H9 (cell line): ENCODE data around the gene CERS3. TPM values are rescaled to one million over a fixed set of nuclear protein-coding genes. Genes with fewer than 3 reads are reported as not detected.

Experiments
- DNase-seq: peaks from one replicate; pipeline ENCODE4 v3.0.0-alpha.2; 2017
- H2AFZ ChIP-seq: one replicate; pipeline ENCODE4 v1.6.1; 2013; ENCODE audit warnings: mild to moderate bottlenecking, low read length, control low read depth, moderate library complexity
- H2AK5ac ChIP-seq: 2 replicates; pipeline ENCODE4 v1.6.1; 2013; ENCODE audit warnings: low read length, control low read depth, mixed read lengths; ENCODE audit not compliant: insufficient read length
- H2BK120ac ChIP-seq: one replicate; pipeline ENCODE4 v1.6.1; 2013; ENCODE audit warnings: low read depth, mild to moderate bottlenecking, low read length, control low read depth, inconsistent platforms; ENCODE audit not compliant: poor library complexity, severe bottlenecking
- H2BK12ac ChIP-seq: 2 replicates; pipeline ENCODE4 v1.6.1; 2013; ENCODE audit warnings: low read length, control low read depth, mixed read lengths, low read depth; ENCODE audit not compliant: insufficient read length
- H2BK15ac ChIP-seq: 2 replicates; pipeline ENCODE4 v1.6.1; 2013; ENCODE audit warnings: low read depth, low read length, control low read depth
- H2BK20ac ChIP-seq: one replicate; pipeline ENCODE4 v1.6.1; 2013; ENCODE audit warnings: low read depth, mild to moderate bottlenecking, low read length, control low read depth, inconsistent platforms; ENCODE audit not compliant: poor library complexity, severe bottlenecking
- H2BK5ac ChIP-seq: 2 replicates; pipeline ENCODE4 v1.6.1; 2013; ENCODE audit warnings: low read length, control low read depth, mixed read lengths; ENCODE audit not compliant: insufficient read length
- H3K14ac ChIP-seq: 2 replicates; pipeline ENCODE4 v1.6.1; 2013; ENCODE audit warnings: low read length, control low read depth; ENCODE audit not compliant: insufficient read depth
- H3K18ac ChIP-seq: 2 replicates; pipeline ENCODE4 v1.6.1; 2013; ENCODE audit warnings: low read depth, mild to moderate bottlenecking, mixed read lengths, low read length, control low read depth; ENCODE audit not compliant: insufficient read length
- H3K23ac ChIP-seq: 2 replicates; pipeline ENCODE4 v1.6.1; 2013; ENCODE audit warnings: low read length, control low read depth, mixed read lengths, low read depth; ENCODE audit not compliant: insufficient read length
- H3K23me2 ChIP-seq: 2 replicates; pipeline ENCODE4 v1.6.1; 2013; ENCODE audit warnings: low read depth, mild to moderate bottlenecking, mixed read lengths, low read length, control low read depth; ENCODE audit not compliant: insufficient read length, poor library complexity, severe bottlenecking
- H3K27ac ChIP-seq: 2 replicates; pipeline ENCODE4 v1.5.1; 2013; ENCODE audit warnings: low read length, control low read depth, mixed read lengths, low read depth; ENCODE audit not compliant: insufficient read length
- H3K27me3 ChIP-seq: 2 replicates; pipeline ENCODE4 v1.6.1; 2013; ENCODE audit warnings: low read length, control low read depth, inconsistent platforms; ENCODE audit not compliant: insufficient read depth
- H3K4ac ChIP-seq: 2 replicates; pipeline ENCODE4 v1.6.1; 2013; ENCODE audit warnings: low read depth, mild to moderate bottlenecking, control low read depth, inconsistent platforms, low read length, moderate library complexity
- H3K4me1 ChIP-seq: 2 replicates; pipeline ENCODE4 v1.6.1; 2013; ENCODE audit warnings: low read length, control low read depth, inconsistent platforms; ENCODE audit not compliant: insufficient read depth
- H3K4me2 ChIP-seq: 2 replicates; pipeline ENCODE4 v1.6.1; 2013; ENCODE audit warnings: low read length, control low read depth, mixed read lengths; ENCODE audit not compliant: insufficient read length, insufficient read depth
- H3K56ac ChIP-seq: 2 replicates; pipeline ENCODE4 v1.6.1; 2013; ENCODE audit warnings: low read depth, mild to moderate bottlenecking, mixed read lengths, low read length, control low read depth; ENCODE audit not compliant: insufficient read length
- H3K79me1 ChIP-seq: 2 replicates; pipeline ENCODE4 v1.6.1; 2013; ENCODE audit warnings: low read depth, mild to moderate bottlenecking, moderate library complexity, low read length, control low read depth, inconsistent platforms; ENCODE audit not compliant: insufficient read depth, poor library complexity, severe bottlenecking
- H3K79me2 ChIP-seq: 2 replicates; pipeline ENCODE4 v1.6.1; 2013; ENCODE audit warnings: low read length, control low read depth, inconsistent platforms; ENCODE audit not compliant: insufficient read depth
- H3K9ac ChIP-seq: 2 replicates; pipeline ENCODE4 v1.6.1; 2013; ENCODE audit warnings: low read length, control low read depth, mixed read lengths; ENCODE audit not compliant: insufficient read length; ENCODE audit errors: extremely low read depth
- H3K9me3 ChIP-seq: one replicate; pipeline ENCODE4 v1.6.1; 2013; ENCODE audit warnings: low read depth, low read length, inconsistent platforms; ENCODE audit not compliant: control insufficient read depth
- H3T11ph ChIP-seq: one replicate; pipeline ENCODE4 v1.6.1; 2013; ENCODE audit warnings: mild to moderate bottlenecking, low read length, control low read depth, inconsistent platforms
- H4K20me1 ChIP-seq: one replicate; pipeline ENCODE4 v1.6.1; 2013; ENCODE audit not compliant: control insufficient read depth, insufficient read length, insufficient read depth
- H4K5ac ChIP-seq: 2 replicates; pipeline ENCODE4 v1.6.1; 2013; ENCODE audit warnings: low read depth, mild to moderate bottlenecking, mixed read lengths, low read length, control low read depth; ENCODE audit not compliant: insufficient read length
- H4K8ac ChIP-seq: replicated peaks from 2 replicates; pipeline ENCODE4 v1.6.1; 2013; ENCODE audit warnings: low read length, control low read depth, mixed read lengths, low read depth; ENCODE audit not compliant: insufficient read length
- H4K91ac ChIP-seq: 2 replicates; pipeline ENCODE4 v1.6.1; 2013; ENCODE audit warnings: low read depth, mild to moderate bottlenecking, moderate library complexity, mixed read lengths, low read length, control low read depth; ENCODE audit not compliant: insufficient read length
- H3K27ac Mint-ChIP-seq, 3 experiments: 2 replicates in 2 of 3; 3 replicates in 1 of 3; pipeline ENCODE4 v1.8.0; 2020 to 2021; ENCODE audit warnings: mixed read lengths in 3 of 3, mild to moderate bottlenecking in 1 of 3, moderate library complexity in 1 of 3
- H3K27me3 Mint-ChIP-seq: 2 replicates; pipeline ENCODE4 v1.8.0; 2021; ENCODE audit warnings: low read depth, mild to moderate bottlenecking, moderate library complexity, mixed read lengths
- H3K36me3 Mint-ChIP-seq, 3 experiments: 2 replicates in 2 of 3; 3 replicates in 1 of 3; pipeline ENCODE4 v1.8.0; 2020 to 2021; ENCODE audit warnings: low read depth in 3 of 3, mixed read lengths in 3 of 3; ENCODE audit not compliant: insufficient read depth in 1 of 3
- H3K4me1 Mint-ChIP-seq, 2 experiments: 2 replicates each; pipeline ENCODE4 v1.8.0; 2020; ENCODE audit warnings: mixed read lengths in 2 of 2
- H3K4me3 Mint-ChIP-seq, 2 experiments: 2 replicates in 1 of 2; 3 replicates in 1 of 2; pipeline ENCODE4 v1.8.0; 2020 to 2021; ENCODE audit warnings: mild to moderate bottlenecking in 2 of 2, mixed read lengths in 2 of 2, moderate library complexity in 1 of 2
- H3K9me3 Mint-ChIP-seq, 2 experiments: 2 replicates in 1 of 2; 3 replicates in 1 of 2; pipeline ENCODE4 v1.8.0; 2020; ENCODE audit warnings: mild to moderate bottlenecking in 2 of 2, mixed read lengths in 2 of 2, moderate library complexity in 1 of 2
- WGBS: extraction: QIAGEN DNeasy Blood & Tissue Kit; methylation state at CpG from one replicate; pipeline ENCODE4 v1.1.7; 2013; ENCODE audit warnings: missing lambda C conversion rate, low lambda C conversion rate, mixed read lengths; ENCODE audit not compliant: insufficient read length; ENCODE audit errors: extremely low coverage; 5-methylcytosine and 5-hydroxymethylcytosine counted together
- total RNA-seq: library from RNA; stranded (reverse); gene quantifications from 2 replicates; pipeline ENCODE4 v1.2.1, GENCODE V29; 2021
- TF ChIP-seq, protein P1 (sequence below): fragments of 200-600 bp; sonication (generic); conservative IDR thresholded peaks from 3 replicates; pipeline ENCODE4 v1.8.0; 2021; ENCODE audit warnings: antibody characterized with exemption, mild to moderate bottlenecking

The CERS3 gene
- total RNA-seq, 1 experiment from 2014 or later: 1.4 TPM

DNA sequence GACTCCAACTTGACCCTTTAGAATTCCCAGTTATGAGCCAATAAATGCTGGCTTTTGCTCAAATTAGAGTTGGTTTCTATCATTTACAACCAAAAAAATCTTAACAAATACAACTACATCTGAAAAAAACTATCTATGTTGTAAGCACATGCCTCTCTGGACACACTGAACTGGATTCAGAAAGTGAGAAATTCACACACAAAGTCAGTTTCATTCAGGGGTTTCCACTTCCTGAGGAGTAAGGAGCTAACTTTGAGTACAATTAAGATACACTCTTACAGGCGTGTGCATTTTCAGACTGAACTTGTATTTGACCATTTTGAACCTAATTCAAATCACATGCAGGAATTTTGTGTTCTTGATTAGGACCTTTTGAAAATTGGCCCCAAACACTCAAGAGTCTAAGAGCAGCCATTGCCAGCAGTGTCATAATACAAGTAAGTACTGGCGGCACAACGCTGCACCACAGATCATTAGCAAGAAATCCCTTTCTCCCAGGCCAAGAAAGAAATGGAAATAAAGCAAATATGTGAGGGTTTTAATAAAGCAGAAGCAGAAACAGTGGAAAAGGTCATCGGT lies 42.1 kb upstream of the CERS3 start:
- no peaks in the 10 kb centered on the region for H3K79me1 ChIP-seq
- no peaks in the 10 kb centered on the region for H3K4me1 Mint-ChIP-seq
- no peak overlapping the region for H2AK5ac ChIP-seq
- H2BK12ac ChIP-seq: no peak overlapping the region
- no peak overlapping the region for H3K9ac ChIP-seq
- H4K8ac ChIP-seq: no peak overlapping the region
- no peaks in the 10 kb centered on the region for H3K9me3 ChIP-seq
- H3K4me3 Mint-ChIP-seq: no peak overlapping the region
- H3K9me3 Mint-ChIP-seq: no peaks in the 10 kb centered on the region
- no peak for DNase-seq
- no peak overlapping the region for H3K56ac ChIP-seq
- H3K14ac ChIP-seq: no peak overlapping the region
- H3K4me1 ChIP-seq: no peaks in the 10 kb centered on the region
- no peak overlapping the region for H3K18ac ChIP-seq
- H3K79me2 ChIP-seq: no peaks in the 10 kb centered on the region
- H3K27ac Mint-ChIP-seq: no peak overlapping the region
- TF ChIP-seq, protein P1, sequence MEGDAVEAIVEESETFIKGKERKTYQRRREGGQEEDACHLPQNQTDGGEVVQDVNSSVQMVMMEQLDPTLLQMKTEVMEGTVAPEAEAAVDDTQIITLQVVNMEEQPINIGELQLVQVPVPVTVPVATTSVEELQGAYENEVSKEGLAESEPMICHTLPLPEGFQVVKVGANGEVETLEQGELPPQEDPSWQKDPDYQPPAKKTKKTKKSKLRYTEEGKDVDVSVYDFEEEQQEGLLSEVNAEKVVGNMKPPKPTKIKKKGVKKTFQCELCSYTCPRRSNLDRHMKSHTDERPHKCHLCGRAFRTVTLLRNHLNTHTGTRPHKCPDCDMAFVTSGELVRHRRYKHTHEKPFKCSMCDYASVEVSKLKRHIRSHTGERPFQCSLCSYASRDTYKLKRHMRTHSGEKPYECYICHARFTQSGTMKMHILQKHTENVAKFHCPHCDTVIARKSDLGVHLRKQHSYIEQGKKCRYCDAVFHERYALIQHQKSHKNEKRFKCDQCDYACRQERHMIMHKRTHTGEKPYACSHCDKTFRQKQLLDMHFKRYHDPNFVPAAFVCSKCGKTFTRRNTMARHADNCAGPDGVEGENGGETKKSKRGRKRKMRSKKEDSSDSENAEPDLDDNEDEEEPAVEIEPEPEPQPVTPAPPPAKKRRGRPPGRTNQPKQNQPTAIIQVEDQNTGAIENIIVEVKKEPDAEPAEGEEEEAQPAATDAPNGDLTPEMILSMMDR: no peak
- H3K23me2 ChIP-seq: no peaks in the 10 kb centered on the region
- H2BK20ac ChIP-seq: no peak overlapping the region
- no peak overlapping the region for H4K91ac ChIP-seq
- no peak overlapping the region for H3K4ac ChIP-seq
- H2BK15ac ChIP-seq: no peak overlapping the region
- H3T11ph ChIP-seq: no peak overlapping the region
- H2BK120ac ChIP-seq: no peak overlapping the region
- no peaks in the 10 kb centered on the region for H3K27me3 ChIP-seq
- H3K27me3 Mint-ChIP-seq: no peaks in the 10 kb centered on the region
- WGBS: no CpG with 5 or more reads among the region's 4 CpGs
- no peak overlapping the region for H2AFZ ChIP-seq
- H4K5ac ChIP-seq: no peak overlapping the region
- H3K36me3 Mint-ChIP-seq: peaks cover 4 to 16% (median 5%) of the 10 kb centered on the region in 3 experiments; a peak in 4 of 7 replicates
- H4K20me1 ChIP-seq: no peaks in the 10 kb centered on the region
- no peak overlapping the region for H3K27ac ChIP-seq
- H3K4me2 ChIP-seq: no peak overlapping the region
- H3K23ac ChIP-seq: no peak overlapping the region
- H2BK5ac ChIP-seq: no peak overlapping the region
